HG02973 (cell line): ENCODE results near the gene RNF227.
"Not testable (repeated sequence)": the region's sequence is repeated elsewhere in the genome, so short reads cannot be mapped to it uniquely, and the experiment has no call there.

Source experiments
- ATAC-seq: cut with Tn5 transposase; IDR thresholded peaks from one replicate; pipeline ENCODE4 v1.9.1; 2021; ENCODE audit warnings: moderate library complexity; ENCODE audit not compliant: unreplicated experiment

Gene RNF227

DNA sequence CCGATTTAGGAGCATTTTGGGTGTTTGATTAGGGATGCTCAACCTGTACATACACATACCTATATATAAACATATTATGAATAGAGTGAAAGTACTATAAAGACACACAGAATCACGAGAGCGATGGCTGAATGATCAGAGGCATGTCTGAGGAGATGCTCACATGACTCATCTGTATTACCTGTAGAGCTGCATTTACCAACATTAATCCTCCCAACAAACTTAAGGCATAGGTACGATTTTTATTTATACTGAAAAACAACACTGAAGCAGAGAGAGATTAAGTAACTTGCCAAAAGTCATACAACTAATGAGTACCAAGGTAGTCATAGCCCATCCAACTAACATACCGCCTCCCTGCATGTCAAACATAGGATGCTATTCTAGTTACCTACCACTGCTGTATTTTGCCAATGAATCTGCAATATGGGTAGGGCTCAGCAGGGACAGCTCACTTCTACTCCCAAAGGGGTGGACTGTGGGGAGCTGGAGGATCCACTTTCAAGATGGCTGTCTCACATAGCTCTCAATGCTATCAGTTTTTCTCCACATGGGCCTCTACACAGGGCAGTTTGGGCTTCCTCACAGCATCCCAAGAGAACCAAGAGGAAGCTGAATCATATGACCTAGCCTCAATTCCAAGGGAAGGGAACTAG is 51.0 kb downstream of the RNF227 start:
- no peak for ATAC-seq

- not testable (repeated sequence) for ATAC-seq
Measured at GRCh38 chr17:7864384-7864783, 51.7 kb downstream of the RNF227 start.
